ENCODE results near the gene KRTAP10-3. TPM values are rescaled to one million over a fixed set of nuclear protein-coding genes. Genes with fewer than 3 reads are reported as not detected.

KRTAP10-3 gene
- total and polyA plus RNA-seq, 2 experiments from 2014 or later, result not detected

GRCh38 chr21:44512496-44513388 is 45.9 kb downstream of the KRTAP10-3 start:
- peaks cover 4% of the 10 kb centered on the region for H3K36me3 ChIP-seq
- H3K4me1 ChIP-seq (ENCODE audit: low read depth), result no peaks in the 10 kb centered on the region
- TF ChIP-seq, protein P1, sequence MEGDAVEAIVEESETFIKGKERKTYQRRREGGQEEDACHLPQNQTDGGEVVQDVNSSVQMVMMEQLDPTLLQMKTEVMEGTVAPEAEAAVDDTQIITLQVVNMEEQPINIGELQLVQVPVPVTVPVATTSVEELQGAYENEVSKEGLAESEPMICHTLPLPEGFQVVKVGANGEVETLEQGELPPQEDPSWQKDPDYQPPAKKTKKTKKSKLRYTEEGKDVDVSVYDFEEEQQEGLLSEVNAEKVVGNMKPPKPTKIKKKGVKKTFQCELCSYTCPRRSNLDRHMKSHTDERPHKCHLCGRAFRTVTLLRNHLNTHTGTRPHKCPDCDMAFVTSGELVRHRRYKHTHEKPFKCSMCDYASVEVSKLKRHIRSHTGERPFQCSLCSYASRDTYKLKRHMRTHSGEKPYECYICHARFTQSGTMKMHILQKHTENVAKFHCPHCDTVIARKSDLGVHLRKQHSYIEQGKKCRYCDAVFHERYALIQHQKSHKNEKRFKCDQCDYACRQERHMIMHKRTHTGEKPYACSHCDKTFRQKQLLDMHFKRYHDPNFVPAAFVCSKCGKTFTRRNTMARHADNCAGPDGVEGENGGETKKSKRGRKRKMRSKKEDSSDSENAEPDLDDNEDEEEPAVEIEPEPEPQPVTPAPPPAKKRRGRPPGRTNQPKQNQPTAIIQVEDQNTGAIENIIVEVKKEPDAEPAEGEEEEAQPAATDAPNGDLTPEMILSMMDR (IDR thresholded peaks at IDR 0.05; ENCODE audit: low read depth, low read length), result no peak
- no peak overlapping the region for H3K27ac ChIP-seq
- H3K4me3 ChIP-seq, result no peak overlapping the region
- H3K27me3 ChIP-seq, result no peaks in the 10 kb centered on the region
- DNase-seq (ENCODE audit: low read depth in 1 of 2, low spot score in 1 of 2), result no peak
- no peaks in the 10 kb centered on the region for H3K9me3 ChIP-seq (ENCODE audit: low read depth)

- Histone ChIP-seq H3K9me3 (ENCODE audit: low read depth) (no peaks in the 10 kb centered on the region), H3K27ac (no peak overlapping the region), H3K4me1 (ENCODE audit: low read depth) (no peaks in the 10 kb centered on the region), H3K36me3 (peaks cover 4% of the 10 kb centered on the region), H3K27me3 (no peaks in the 10 kb centered on the region), H3K4me3 (no peak overlapping the region)
- TF ChIP-seq, protein P1 (IDR thresholded peaks at IDR 0.05; ENCODE audit: low read depth, low read length), result no peak
- no peak for DNase-seq (ENCODE audit: low read depth in 1 of 2, low spot score in 1 of 2)
Measured at GRCh38 chr21:44511938-44512275, 46.7 kb downstream of the KRTAP10-3 start.

DNA sequence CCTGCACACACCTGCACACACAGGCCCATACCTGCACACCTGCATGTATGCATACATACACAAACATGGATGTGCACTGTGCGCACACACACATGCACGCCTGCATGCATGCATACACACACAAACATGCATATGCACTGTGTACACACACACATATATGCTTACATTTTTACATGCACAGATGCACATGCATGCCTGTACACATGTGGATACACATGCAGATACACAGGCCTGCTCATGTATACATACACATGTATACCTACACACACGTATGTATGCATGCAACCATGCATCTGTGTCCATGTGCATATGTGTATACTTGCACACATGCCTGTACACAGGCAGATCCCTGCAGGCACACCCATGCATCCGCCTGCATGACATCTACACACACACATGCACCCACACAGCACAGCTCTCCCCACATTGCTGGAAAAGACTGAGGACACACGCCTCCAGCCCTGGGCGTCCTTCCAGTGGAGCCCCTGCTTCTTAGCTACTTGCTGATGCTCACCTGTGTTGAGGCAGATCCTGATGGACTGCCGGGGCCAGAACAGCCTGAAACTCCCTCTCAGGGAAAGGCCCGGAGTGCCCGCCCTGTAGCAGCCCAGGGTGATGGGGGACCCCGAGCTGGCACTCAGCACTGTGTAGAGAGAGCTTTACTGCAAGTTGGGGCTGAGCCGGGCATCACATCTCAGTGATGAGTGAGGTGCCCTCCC is 47.2 kb downstream of the KRTAP10-3 start:
- no peaks in the 10 kb centered on the region for H3K9me3 ChIP-seq (ENCODE audit: low read depth)
- peaks cover 2% of the 10 kb centered on the region for H3K4me1 ChIP-seq (ENCODE audit: low read depth)
- no peak overlapping the region for H3K27ac ChIP-seq
- no peak for DNase-seq (ENCODE audit: low read depth in 1 of 2, low spot score in 1 of 2)
- H3K27me3 ChIP-seq, result no peaks in the 10 kb centered on the region
- H3K4me3 ChIP-seq, result no peak overlapping the region
- TF ChIP-seq, protein P1 (IDR thresholded peaks at IDR 0.05; ENCODE audit: low read depth, low read length), result no peak
- peaks cover 4% of the 10 kb centered on the region for H3K36me3 ChIP-seq

GRCh38 chr21:44510508-44511218 is 47.9 kb downstream of the KRTAP10-3 start:
- Histone ChIP-seq H3K4me3 (no peak overlapping the region), H3K27ac (no peak overlapping the region), H3K4me1 (ENCODE audit: low read depth) (peaks cover 9% of the 10 kb centered on the region), H3K9me3 (ENCODE audit: low read depth) (no peaks in the 10 kb centered on the region), H3K36me3 (peaks cover 4% of the 10 kb centered on the region), H3K27me3 (no peaks in the 10 kb centered on the region)
- TF ChIP-seq, protein P1 (IDR thresholded peaks at IDR 0.05; ENCODE audit: low read depth, low read length), result peak; percentile 79
- DNase-seq (ENCODE audit: low read depth in 1 of 2, low spot score in 1 of 2), result peak; percentile 46 to 79

- TF ChIP-seq, protein P1 (IDR thresholded peaks at IDR 0.05; ENCODE audit: low read depth, low read length), result no peak
- H3K4me1 ChIP-seq (ENCODE audit: low read depth), result peaks cover 9% of the 10 kb centered on the region
- DNase-seq (ENCODE audit: low read depth in 1 of 2, low spot score in 1 of 2), result no peak
Measured at GRCh38 chr21:44510109-44510507, 48.5 kb downstream of the KRTAP10-3 start.

More at GRCh38 chr21:44510109-44510507, 48.5 kb downstream of the KRTAP10-3 start:
- Histone ChIP-seq H3K27ac (no peak overlapping the region), H3K27me3 (no peaks in the 10 kb centered on the region), H3K9me3 (ENCODE audit: low read depth) (no peaks in the 10 kb centered on the region), H3K4me3 (no peak overlapping the region), H3K36me3 (peaks cover 4% of the 10 kb centered on the region)

Data from cardiac muscle cell (in vitro differentiated cells and primary cell).